ENCODE results near the gene ADK.
A peak's percentile ranks its signal among the peaks of the same experiment; 100 is the strongest.
"Not testable (repeated sequence)": the region's sequence is repeated elsewhere in the genome, so short reads cannot be mapped to it uniquely, and the experiment has no call there.

ADK gene

GRCh38 chr10:74353021-74353420, 202.0 kb downstream of the ADK start:
- not testable (repeated sequence) for H3K4me1 Mint-ChIP-seq; H3K4me3 Mint-ChIP-seq; H3K27ac Mint-ChIP-seq; DNase-seq (ENCODE audit: low spot score in 2 of 2); H3K9me3 Mint-ChIP-seq; H3K36me3 Mint-ChIP-seq; ATAC-seq

DNA sequence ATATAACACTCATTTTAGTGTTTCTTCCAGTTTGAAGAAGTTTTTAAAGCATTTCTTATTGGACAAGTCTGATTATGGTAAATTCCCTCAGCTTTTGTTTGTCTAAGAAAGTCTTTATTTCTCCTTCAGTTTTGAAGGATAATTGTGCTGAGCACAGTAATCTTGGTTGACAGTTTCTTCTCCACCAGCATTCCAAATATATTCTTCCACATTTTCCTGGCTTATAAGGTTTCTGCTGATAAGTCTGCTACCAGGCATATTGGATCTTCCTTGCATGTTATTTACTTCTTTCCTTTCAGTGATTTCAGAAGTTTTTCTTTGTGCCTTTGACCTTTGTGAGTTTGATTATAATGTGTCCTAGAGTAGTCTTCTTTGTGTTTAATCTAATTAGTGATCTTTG, 210.7 kb downstream of the ADK start:
- ATAC-seq (no peak), DNase-seq (ENCODE audit: low spot score in 2 of 2) (no peak)
- Mint-ChIP-seq H3K9me3 (peaks cover 21% of the 10 kb centered on the region), H3K27ac (no peak overlapping the region), H3K36me3 (peaks cover 36% of the 10 kb centered on the region), H3K4me1 (peaks cover 13% of the 10 kb centered on the region), H3K4me3 (no peak overlapping the region)

DNA sequence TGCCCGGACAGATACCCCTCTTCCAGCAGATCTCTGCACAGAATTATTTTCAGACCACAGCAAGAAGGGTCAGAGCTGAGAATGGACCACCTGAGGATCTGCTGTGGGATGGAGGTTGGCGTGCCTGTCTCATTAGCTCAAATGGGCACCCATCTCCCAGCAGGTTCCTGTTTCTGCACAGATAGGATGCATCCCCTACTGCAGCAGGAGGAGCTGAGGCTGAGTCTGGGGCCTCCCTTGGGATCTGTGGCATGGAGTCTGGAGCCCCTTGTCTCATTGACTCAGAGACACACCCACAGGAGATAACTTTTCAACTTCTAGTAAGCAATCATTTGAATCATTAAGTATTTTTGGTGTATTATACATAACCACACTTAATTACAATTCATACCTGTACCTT, 212.7 kb downstream of the ADK start:
- Mint-ChIP-seq H3K4me1 (peaks cover 13% of the 10 kb centered on the region), H3K27ac (no peak overlapping the region), H3K9me3 (peaks cover 21% of the 10 kb centered on the region), H3K36me3 (peaks cover 40% of the 10 kb centered on the region), H3K4me3 (no peak overlapping the region)
- ATAC-seq, result no peak
- DNase-seq (ENCODE audit: low spot score in 2 of 2), result no peak

GRCh38 chr10:74365109-74365508, 214.1 kb downstream of the ADK start:
- DNase-seq (ENCODE audit: low spot score in 2 of 2), result no peak
- no peak overlapping the region for H3K4me3 Mint-ChIP-seq
- H3K4me1 Mint-ChIP-seq, result peaks cover 13% of the 10 kb centered on the region
- no peak overlapping the region for H3K27ac Mint-ChIP-seq
- H3K9me3 Mint-ChIP-seq, result peaks cover 17% of the 10 kb centered on the region
- peaks cover 45% of the 10 kb centered on the region for H3K36me3 Mint-ChIP-seq
- no peak for ATAC-seq

DNA sequence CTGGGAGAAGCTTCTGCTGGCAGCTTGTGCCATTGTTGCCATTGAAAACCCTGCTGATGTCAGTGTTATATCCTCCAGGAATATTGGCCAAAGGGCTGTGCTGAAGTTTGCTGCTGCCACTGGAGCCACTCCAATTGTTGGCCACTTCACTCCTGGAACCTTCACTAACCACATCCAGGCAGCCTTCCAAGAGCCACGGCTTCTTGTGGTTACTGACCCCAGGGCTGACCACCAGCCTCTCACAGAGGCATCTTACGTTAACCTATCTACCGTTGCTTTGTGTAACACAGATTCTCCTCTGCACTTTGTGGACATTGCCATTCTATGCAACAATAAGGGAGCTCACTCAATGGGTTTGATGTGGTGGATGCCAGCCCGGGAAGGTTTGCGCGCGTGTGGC, 220.7 kb downstream of the ADK start:
- Mint-ChIP-seq H3K4me1 (peaks cover 4% of the 10 kb centered on the region), H3K27ac (no peak overlapping the region), H3K9me3 (no peaks in the 10 kb centered on the region), H3K36me3 (peaks cover 14% of the 10 kb centered on the region), H3K4me3 (no peak overlapping the region)
- DNase-seq (ENCODE audit: low spot score in 2 of 2) (no peak), ATAC-seq (no peak)

DNA sequence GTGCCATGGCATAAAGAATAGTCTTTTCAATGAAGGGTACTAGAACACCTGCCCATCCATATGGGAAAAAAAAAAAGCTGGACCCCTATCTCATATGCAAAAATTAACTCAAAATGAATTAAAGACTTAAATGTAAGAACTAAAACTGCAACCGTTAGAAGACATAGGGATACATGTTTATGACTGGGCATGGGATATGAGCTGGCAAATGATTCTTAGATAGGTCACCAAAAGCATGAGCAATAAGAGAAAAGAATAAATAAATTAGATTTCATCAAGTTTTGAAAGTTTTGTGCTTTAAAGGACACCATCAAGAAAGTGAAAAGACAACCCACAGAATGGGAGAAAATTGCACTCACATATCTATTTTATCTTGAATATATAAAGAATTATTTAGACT, 222.0 kb downstream of the ADK start:
- ATAC-seq, result no peak
- peaks cover 4% of the 10 kb centered on the region for H3K4me1 Mint-ChIP-seq
- H3K9me3 Mint-ChIP-seq, result no peaks in the 10 kb centered on the region
- no peak for DNase-seq (ENCODE audit: low spot score in 2 of 2)
- no peak overlapping the region for H3K27ac Mint-ChIP-seq
- H3K4me3 Mint-ChIP-seq, result no peak overlapping the region
- peaks cover 14% of the 10 kb centered on the region for H3K36me3 Mint-ChIP-seq

GRCh38 chr10:74377476-74377875, 226.5 kb downstream of the ADK start:
- no peak overlapping the region for H3K27ac Mint-ChIP-seq
- H3K9me3 Mint-ChIP-seq, result no peaks in the 10 kb centered on the region
- ATAC-seq, result no peak
- H3K4me1 Mint-ChIP-seq, result peaks cover 10% of the 10 kb centered on the region
- DNase-seq (ENCODE audit: low spot score in 2 of 2), result no peak
- H3K36me3 Mint-ChIP-seq, result no peaks in the 10 kb centered on the region
- no peak overlapping the region for H3K4me3 Mint-ChIP-seq

- Mint-ChIP-seq H3K9me3 (no peaks in the 10 kb centered on the region), H3K36me3 (no peaks in the 10 kb centered on the region), H3K4me1 (peaks cover 22% of the 10 kb centered on the region), H3K27ac (no peak overlapping the region), H3K4me3 (no peak overlapping the region)
- ATAC-seq (no peak), DNase-seq (ENCODE audit: low spot score in 2 of 2) (no peak)
These were observed 228.5 kb downstream of the ADK start for GRCh38 chr10:74379474-74379873.

- no peak for DNase-seq (ENCODE audit: low spot score in 2 of 2)
- no peak overlapping the region for H3K4me3 Mint-ChIP-seq
- no peak for ATAC-seq
- H3K4me1 Mint-ChIP-seq, result peaks cover 28% of the 10 kb centered on the region
- no peaks in the 10 kb centered on the region for H3K36me3 Mint-ChIP-seq
- H3K9me3 Mint-ChIP-seq, result no peaks in the 10 kb centered on the region
- H3K27ac Mint-ChIP-seq, result no peak overlapping the region
These were observed 229.8 kb downstream of the ADK start for GRCh38 chr10:74380795-74381194.

- Mint-ChIP-seq H3K4me3 (no peak overlapping the region), H3K27ac (no peak overlapping the region), H3K36me3 (no peaks in the 10 kb centered on the region), H3K9me3 (no peaks in the 10 kb centered on the region), H3K4me1 (peaks cover 28% of the 10 kb centered on the region)
- DNase-seq (ENCODE audit: low spot score in 2 of 2), result no peak
- no peak for ATAC-seq
These were observed 230.4 kb downstream of the ADK start for GRCh38 chr10:74381291-74381853.

GRCh38 chr10:74382663-74383062, 231.6 kb downstream of the ADK start:
- DNase-seq (ENCODE audit: low spot score in 2 of 2) (no peak), ATAC-seq (no peak)
- Mint-ChIP-seq H3K4me3 (no peak overlapping the region), H3K27ac (no peak overlapping the region), H3K4me1 (peaks cover 28% of the 10 kb centered on the region), H3K36me3 (no peaks in the 10 kb centered on the region), H3K9me3 (no peaks in the 10 kb centered on the region)

DNA sequence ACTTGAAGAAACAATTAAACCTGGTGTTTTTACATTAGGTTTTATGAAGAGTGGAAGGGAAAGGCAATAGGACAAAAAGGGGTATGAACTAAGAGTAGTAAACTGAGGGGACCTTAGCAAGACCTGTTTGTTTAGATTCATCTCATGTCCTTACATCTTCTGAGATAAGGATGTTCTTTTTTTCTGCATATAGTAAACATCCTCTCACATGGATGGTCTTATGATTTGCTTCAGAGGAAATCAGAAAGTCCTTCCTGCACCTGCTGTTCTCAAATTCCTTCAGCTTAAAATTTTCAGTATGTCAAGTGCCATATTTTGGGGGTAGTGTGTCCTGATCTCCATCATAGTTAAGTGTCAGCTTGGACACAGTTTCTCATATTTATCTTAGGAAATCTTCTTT, 232.6 kb downstream of the ADK start:
- Mint-ChIP-seq H3K36me3 (no peaks in the 10 kb centered on the region), H3K4me1 (peaks cover 29% of the 10 kb centered on the region), H3K9me3 (no peaks in the 10 kb centered on the region), H3K4me3 (no peak overlapping the region), H3K27ac (no peak overlapping the region)
- ATAC-seq (no peak), DNase-seq (ENCODE audit: low spot score in 2 of 2) (no peak)

- no peaks in the 10 kb centered on the region for H3K9me3 Mint-ChIP-seq
- H3K4me3 Mint-ChIP-seq, result no peak overlapping the region
- ATAC-seq (no peak), DNase-seq (ENCODE audit: low spot score in 2 of 2) (no peak)
- H3K27ac Mint-ChIP-seq, result no peak overlapping the region
- peaks cover 33% of the 10 kb centered on the region for H3K4me1 Mint-ChIP-seq
- H3K36me3 Mint-ChIP-seq, result no peaks in the 10 kb centered on the region
These were observed 233.7 kb downstream of the ADK start for GRCh38 chr10:74384615-74385183.

DNA sequence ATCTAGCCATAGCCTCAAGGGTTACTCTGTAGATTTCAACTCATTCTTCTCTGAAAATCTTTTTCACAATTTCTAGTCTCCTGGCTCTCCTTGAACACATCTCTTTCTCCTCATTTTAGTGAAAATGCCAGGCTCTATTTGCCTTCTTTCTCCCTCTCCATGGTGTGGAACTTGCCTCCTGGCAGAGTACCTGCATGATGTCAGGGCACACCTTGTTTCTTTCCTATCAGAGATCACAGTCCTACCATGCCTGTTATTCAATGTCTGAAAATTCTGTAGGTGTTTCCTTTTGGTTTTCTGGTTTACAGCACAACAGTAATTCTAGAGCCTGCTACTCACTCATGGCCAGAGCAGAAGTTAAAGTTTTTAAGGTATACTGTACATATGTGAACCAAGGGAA, 237.8 kb downstream of the ADK start:
- Mint-ChIP-seq H3K4me3 (no peak overlapping the region), H3K9me3 (no peaks in the 10 kb centered on the region), H3K27ac (peak overlapping the region; percentile 63), H3K36me3 (peaks cover 6% of the 10 kb centered on the region), H3K4me1 (peaks cover 12% of the 10 kb centered on the region)
- ATAC-seq (no peak), DNase-seq (ENCODE audit: low spot score in 2 of 2) (no peak)

DNA sequence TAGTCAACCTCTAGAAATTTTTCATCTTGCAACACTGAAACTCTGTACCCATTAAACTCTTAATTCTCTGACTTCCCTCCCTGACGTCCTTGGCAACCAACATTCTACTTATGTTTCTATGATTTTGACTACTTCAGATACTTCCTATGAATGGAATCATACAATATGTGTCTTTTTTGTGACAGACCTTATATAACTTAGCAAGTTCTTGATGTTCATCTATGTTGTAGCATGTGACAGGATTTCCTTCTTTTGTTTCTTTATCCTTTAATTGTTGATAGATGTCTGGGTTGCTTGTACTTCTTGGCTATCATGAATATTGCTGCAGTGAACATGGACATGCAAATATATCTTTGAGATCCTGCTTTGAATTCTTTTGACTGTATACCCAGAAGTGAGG, 240.8 kb downstream of the ADK start:
- ATAC-seq, result no peak
- H3K9me3 Mint-ChIP-seq, result no peaks in the 10 kb centered on the region
- H3K27ac Mint-ChIP-seq, result no peak overlapping the region
- H3K4me1 Mint-ChIP-seq, result peaks cover 6% of the 10 kb centered on the region
- DNase-seq (ENCODE audit: low spot score in 2 of 2), result no peak
- H3K36me3 Mint-ChIP-seq, result peaks cover 21% of the 10 kb centered on the region
- no peak overlapping the region for H3K4me3 Mint-ChIP-seq

- DNase-seq (ENCODE audit: low spot score in 2 of 2) (no peak), ATAC-seq (no peak)
- no peaks in the 10 kb centered on the region for H3K9me3 Mint-ChIP-seq
- no peaks in the 10 kb centered on the region for H3K4me1 Mint-ChIP-seq
- H3K27ac Mint-ChIP-seq, result no peak overlapping the region
- H3K4me3 Mint-ChIP-seq, result no peak overlapping the region
- H3K36me3 Mint-ChIP-seq, result peaks cover 29% of the 10 kb centered on the region
These were observed 243.5 kb downstream of the ADK start for GRCh38 chr10:74394416-74394969.

All from stimulated activated effector memory CD8-positive, alpha-beta T cell treated with anti-CD3 and anti-CD28 coated beads, Interleukin-12 subunit alpha, Interleukin-12 subunit beta, amount 100 ng/mL, for 72 hours (primary cell).